Thymus (tissue), 11 donors: ENCODE data around the gene DPYSL4. TPM values are rescaled to one million over a fixed set of nuclear protein-coding genes. Genes with fewer than 3 reads are reported as not detected.
A peak's percentile ranks its signal among the peaks of the same experiment; 100 is the strongest.

Experiments
- DNase-seq, 9 donors: peaks; one replicate each; pipeline ENCODE4 v3.0.0-alpha.2; 2013; ENCODE audit warnings: low spot score in 9 of 9, low read depth in 6 of 9, missing footprints in 1 of 9
- H3K27ac ChIP-seq, 2 donors: one replicate each; pipeline ENCODE4 v1.5.1; 2013; ENCODE audit warnings: control low read depth in 1 of 2, low read depth in 1 of 2, low read length in 1 of 2, mild to moderate bottlenecking in 1 of 2, moderate library complexity in 1 of 2
- H3K27me3 ChIP-seq, 2 donors: one replicate each; pipeline ENCODE4 v1.5.1; 2013; ENCODE audit warnings: low read length in 1 of 2; ENCODE audit not compliant: control insufficient read depth in 2 of 2, insufficient read depth in 1 of 2
- H3K36me3 ChIP-seq, 2 donors: one replicate each; pipeline ENCODE4 v1.5.1; 2013; ENCODE audit warnings: low read length in 1 of 2, mild to moderate bottlenecking in 1 of 2, moderate library complexity in 1 of 2; ENCODE audit not compliant: control insufficient read depth in 2 of 2, insufficient read depth in 2 of 2
- H3K4me1 ChIP-seq, 2 donors: one replicate each; pipeline ENCODE4 v1.5.1; 2013; ENCODE audit warnings: low read length in 2 of 2; ENCODE audit not compliant: control insufficient read depth in 2 of 2, insufficient read depth in 2 of 2
- H3K4me3 ChIP-seq, 2 donors: one replicate each; pipeline ENCODE4 v1.5.1; 2013; ENCODE audit warnings: low read length in 2 of 2, control low read depth in 1 of 2, mild to moderate bottlenecking in 1 of 2
- H3K9me3 ChIP-seq, 2 donors: one replicate each; pipeline ENCODE4 v1.5.1; 2013; ENCODE audit warnings: low read length in 1 of 2, mild to moderate bottlenecking in 1 of 2; ENCODE audit not compliant: control insufficient read depth in 2 of 2, insufficient read depth in 1 of 2
- WGBS: extraction: QIAGEN DNeasy Blood & Tissue Kit; methylation state at CpG from one replicate; pipeline ENCODE4 v1.1.7; 2013; 5-methylcytosine and 5-hydroxymethylcytosine counted together
- polyA plus RNA-seq: library from polyadenylated mRNA; stranded (reverse); fragments of 200-250 nt; gene quantifications from one replicate; pipeline ENCODE4 v1.2.3, GENCODE V29; 2013
- total RNA-seq: library from RNA; stranded (reverse); fragments of 120-200 nt; gene quantifications from one replicate; pipeline ENCODE4 v1.2.4, GENCODE V29; 2013
- donor health status: healthy.

The DPYSL4 gene
- total and polyA plus RNA-seq, 2 donors = 0.28 to 0.89 TPM

DNA sequence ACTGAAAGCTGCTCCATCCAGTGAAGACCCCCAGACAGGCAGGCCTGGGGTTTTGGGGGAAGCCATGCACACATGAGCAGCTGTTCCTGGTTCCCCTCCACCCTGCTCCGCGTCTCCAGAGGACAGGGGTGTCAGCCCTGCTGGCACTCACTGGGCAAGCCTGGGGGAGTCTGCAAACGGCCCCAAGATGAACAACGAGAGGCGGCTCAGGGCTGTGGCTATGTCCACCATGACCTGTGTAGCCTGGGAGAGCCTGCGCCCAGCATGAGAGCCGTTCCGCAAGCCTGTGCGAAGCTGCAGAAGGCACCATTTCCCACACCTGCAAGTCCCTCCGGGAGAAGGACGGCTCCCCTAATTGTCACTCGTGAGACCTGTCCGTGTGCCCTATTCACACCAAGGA is 59.5 kb downstream of the DPYSL4 start:
- Histone ChIP-seq H3K36me3 (no peaks in the 10 kb centered on the region), H3K27ac (no peak overlapping the region), H3K9me3 (peaks cover 0 to 1% of the 10 kb centered on the region in 2 donors), H3K4me1 (peaks cover 0 to 6% of the 10 kb centered on the region in 2 donors), H3K4me3 (no peak overlapping the region), H3K27me3 (no peaks in the 10 kb centered on the region)
- 97% methylated on average over 13 of the region's 13 CpGs for WGBS
- DNase-seq = no peak

DNA sequence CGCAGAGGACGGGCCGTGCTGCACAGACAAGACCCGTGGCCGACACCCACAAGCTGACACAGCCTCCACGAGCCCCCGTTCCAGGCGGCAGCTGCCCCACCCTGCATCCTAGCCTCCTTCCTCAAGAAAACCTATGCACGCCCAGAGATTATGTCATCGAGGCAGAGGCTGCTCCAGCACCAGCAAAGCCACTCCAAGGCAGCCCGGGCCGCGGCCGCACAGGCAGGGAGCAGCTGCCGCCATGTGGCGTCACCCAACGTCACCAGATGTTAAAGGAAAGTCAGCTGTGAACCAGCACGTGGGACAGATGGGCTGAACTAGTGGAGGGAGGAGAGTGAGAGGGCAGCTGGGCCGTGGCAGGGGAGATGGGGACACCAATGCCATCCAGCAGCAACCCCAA is 61.2 kb downstream of the DPYSL4 start:
- Histone ChIP-seq H3K27me3 (no peaks in the 10 kb centered on the region), H3K27ac (no peak overlapping the region), H3K4me3 (no peak overlapping the region), H3K4me1 (peaks cover 0 to 6% of the 10 kb centered on the region in 2 donors), H3K36me3 (no peaks in the 10 kb centered on the region), H3K9me3 (no peaks in the 10 kb centered on the region)
- DNase-seq = no peak
- WGBS = 90% methylated on average over 19 of the region's 19 CpGs

DNA sequence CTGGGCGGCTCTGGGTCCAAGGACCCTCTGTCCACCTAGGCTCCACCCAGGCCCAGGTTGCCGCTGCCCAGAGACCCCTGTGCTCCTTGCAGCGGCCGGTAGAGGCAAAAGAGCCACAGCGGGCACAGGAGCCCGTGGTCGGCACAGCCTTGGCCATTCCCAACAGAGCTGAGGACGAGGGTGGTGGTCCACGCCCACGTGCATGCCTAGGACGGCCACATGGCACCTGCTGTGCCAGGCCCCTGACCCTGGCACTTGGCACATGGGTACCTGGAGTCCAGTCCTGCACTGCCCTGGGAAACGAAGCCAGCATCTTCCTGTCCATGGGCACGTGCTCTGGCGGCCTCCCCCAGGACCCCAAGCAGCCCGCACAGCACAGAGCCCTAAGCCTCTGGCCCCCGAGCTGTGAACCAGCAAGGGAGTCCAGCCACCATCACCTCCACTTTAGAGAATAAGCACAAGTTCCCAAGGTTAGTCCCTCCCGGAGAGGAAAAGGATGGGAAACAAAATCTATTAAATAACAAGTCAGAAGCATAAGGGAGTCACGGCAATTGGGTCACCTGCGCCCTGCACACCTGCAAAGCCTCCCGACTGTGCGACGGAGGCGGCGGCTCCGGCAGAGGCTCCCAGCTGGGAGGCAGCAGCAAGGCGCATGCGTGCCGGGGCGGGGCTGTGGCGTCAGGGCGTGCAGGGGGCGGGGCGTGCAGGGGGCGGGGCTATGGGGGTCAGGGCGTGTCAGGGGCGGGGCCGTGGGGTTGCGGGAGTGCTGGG is 61.9 kb downstream of the DPYSL4 start:
- WGBS = 78% methylated on average over 38 of the region's 38 CpGs

GRCh38 chr10:132249226-132249724 is 62.5 kb downstream of the DPYSL4 start:
- Histone ChIP-seq H3K27me3 (no peaks in the 10 kb centered on the region), H3K4me3 (no peak overlapping the region), H3K27ac (no peak overlapping the region), H3K9me3 (no peaks in the 10 kb centered on the region), H3K36me3 (no peaks in the 10 kb centered on the region), H3K4me1 (peaks cover 0 to 6% of the 10 kb centered on the region in 2 donors)
- WGBS = 92% methylated on average over 11 of the region's 11 CpGs
- no peak for DNase-seq

More for the DNA sequence above, 61.9 kb downstream of the DPYSL4 start:
- peak overlapping the region in 1 of 2 donors; percentile 26 for H3K27ac ChIP-seq
- H3K4me3 ChIP-seq = no peak overlapping the region
- peak in 5 of 9 donors; percentile 20 to 65 (median 49) for DNase-seq
- no peaks in the 10 kb centered on the region for H3K36me3 ChIP-seq
- H3K4me1 ChIP-seq = peaks cover 0 to 6% of the 10 kb centered on the region in 2 donors
- H3K27me3 ChIP-seq = no peaks in the 10 kb centered on the region
- no peaks in the 10 kb centered on the region for H3K9me3 ChIP-seq

DNA sequence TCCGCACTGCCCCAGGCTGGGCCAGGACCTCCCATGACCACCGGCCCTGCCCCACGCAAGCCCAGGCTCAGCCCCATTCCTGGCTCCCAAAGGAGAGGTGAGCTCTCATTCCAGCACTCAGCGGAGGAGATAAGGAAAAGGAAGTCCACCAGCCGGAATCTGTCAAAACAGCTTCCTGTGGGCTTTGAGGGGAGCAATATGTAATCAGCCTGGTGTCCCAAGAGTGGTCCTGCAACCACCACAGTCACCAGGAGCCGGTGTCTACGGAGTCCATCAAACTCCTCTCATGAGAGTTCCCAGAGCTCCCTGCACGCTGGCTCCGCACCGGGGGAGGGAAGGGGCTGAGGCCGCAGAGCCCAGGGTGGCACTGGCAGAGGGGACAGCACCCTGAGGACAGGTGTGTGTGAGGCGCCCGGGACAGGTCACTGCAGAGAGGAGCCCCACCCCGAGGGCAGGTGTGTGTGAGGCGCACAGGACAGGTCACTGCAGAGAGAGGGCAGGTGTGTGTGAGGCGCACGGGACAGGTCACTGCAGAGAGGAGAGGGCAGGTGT is 63.2 kb downstream of the DPYSL4 start:
- H3K9me3 ChIP-seq = no peaks in the 10 kb centered on the region
- no peak for DNase-seq
- no peaks in the 10 kb centered on the region for H3K27me3 ChIP-seq
- 91% methylated on average over 17 of the region's 17 CpGs for WGBS
- H3K27ac ChIP-seq = no peak overlapping the region
- H3K36me3 ChIP-seq = no peaks in the 10 kb centered on the region
- H3K4me1 ChIP-seq = peaks cover 0 to 6% of the 10 kb centered on the region in 2 donors
- H3K4me3 ChIP-seq = no peak overlapping the region

DNA sequence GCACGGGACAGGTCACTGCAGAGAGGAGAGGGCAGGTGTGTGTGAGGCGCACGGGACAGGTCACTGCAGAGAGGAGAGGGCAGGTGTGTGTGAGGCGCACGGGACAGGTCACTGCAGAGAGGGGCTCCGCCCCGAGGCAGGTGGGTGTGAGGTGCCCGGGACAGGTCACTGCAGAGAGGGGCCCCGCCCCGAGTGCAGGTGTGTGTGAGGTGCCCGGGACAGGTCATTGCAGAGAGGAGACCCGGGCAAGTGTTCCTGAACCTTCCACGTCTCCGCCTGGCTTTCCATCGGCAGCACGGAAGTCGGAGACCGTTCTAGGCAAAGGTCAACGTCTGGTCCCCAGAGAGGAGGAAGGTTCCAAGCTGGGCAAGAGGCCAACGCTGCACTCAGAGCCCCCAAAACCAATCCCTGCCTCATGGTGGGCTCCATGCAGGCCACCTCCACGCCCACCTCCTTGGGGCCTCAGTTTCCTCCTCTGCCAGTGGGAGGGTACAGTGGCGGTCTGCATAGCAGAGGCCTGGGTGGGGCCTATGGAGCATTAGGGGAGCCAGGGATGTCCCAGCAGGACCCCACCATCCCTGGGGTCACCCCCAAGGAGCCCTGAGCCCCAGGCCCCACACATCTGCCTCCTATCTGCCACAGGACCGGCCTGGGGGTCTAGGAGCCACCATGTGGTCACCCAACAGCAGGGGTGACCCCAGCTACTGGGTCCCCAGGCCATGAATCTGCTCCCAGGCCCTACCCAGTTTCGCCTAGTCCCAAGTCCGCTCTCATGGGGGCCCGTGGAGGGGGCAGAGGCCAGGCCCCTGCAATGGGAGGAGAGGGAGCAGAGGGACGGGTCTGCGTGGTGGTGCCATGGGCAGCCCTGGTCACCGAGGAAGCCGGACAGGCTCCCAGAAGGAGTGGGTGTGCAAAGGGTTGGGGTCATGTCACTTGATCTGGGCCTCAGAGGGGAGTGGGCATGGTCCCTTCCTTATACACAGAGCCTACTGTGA is 64.0 kb downstream of the DPYSL4 start:
- Histone ChIP-seq H3K4me1 (peaks cover 0 to 15% of the 10 kb centered on the region in 2 donors), H3K27ac (no peak overlapping the region), H3K4me3 (no peak overlapping the region), H3K27me3 (no peaks in the 10 kb centered on the region), H3K36me3 (no peaks in the 10 kb centered on the region), H3K9me3 (no peaks in the 10 kb centered on the region)
- DNase-seq = no peak
- WGBS = 92% methylated on average over 27 of the region's 30 CpGs

- WGBS = 97% methylated on average over 6 of the region's 6 CpGs
- Histone ChIP-seq H3K9me3 (no peaks in the 10 kb centered on the region), H3K36me3 (no peaks in the 10 kb centered on the region), H3K27me3 (no peaks in the 10 kb centered on the region), H3K4me3 (no peak overlapping the region), H3K27ac (no peak overlapping the region), H3K4me1 (peaks cover 0 to 23% of the 10 kb centered on the region in 2 donors)
- DNase-seq = no peak
Observed at GRCh38 chr10:132251928-132252327, 65.2 kb downstream of the DPYSL4 start.

DNA sequence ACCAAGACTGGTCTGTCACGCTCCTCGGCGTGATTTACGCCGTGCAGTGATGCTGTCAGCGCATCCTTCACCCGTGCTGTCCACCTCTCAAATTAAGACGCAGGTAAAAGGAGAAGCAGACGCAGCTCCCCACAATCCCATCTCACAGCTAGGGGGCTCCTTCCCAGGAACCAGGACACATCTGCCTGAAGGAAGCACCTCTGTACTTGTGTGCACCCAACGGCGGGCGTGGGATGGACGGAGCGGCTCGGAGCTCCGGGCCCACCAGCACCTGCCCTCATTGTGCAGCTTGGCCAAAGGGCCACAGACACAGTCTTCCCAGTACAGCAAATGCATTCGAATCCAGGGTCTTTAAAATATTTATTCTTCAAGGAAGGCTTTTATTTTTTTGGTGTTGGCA is 65.7 kb downstream of the DPYSL4 start:
- no peak for DNase-seq
- no peak overlapping the region for H3K27ac ChIP-seq
- peaks cover 0 to 23% of the 10 kb centered on the region in 2 donors for H3K4me1 ChIP-seq
- H3K4me3 ChIP-seq = no peak overlapping the region
- no peaks in the 10 kb centered on the region for H3K9me3 ChIP-seq
- no peaks in the 10 kb centered on the region for H3K36me3 ChIP-seq
- no peaks in the 10 kb centered on the region for H3K27me3 ChIP-seq
- WGBS = 95% methylated on average over 17 of the region's 17 CpGs
